C4-2B (cell line): ENCODE measurements around the gene RFX2.

Source experiments
- CTCF ChIP-seq: fragments of 450-650 bp; conservative IDR thresholded peaks from 2 replicates; pipeline ENCODE4 v1.5.1; 2017; ENCODE audit warnings: mild to moderate bottlenecking
- ZFX ChIP-seq: fragments of 450-650 bp; IDR thresholded peaks from 2 replicates; pipeline ENCODE4 v1.6.1; 2017

GRCh38 chr19:6074709-6075403, 35.4 kb downstream of the RFX2 start:
- TF ChIP-seq CTCF (no peak), ZFX (no peak)
